ENCODE measurements around the gene CWF19L1. TPM values are rescaled to one million over a fixed set of nuclear protein-coding genes. Genes with fewer than 3 reads are reported as not detected.
"Not testable (repeated sequence)": the region's sequence is repeated elsewhere in the genome, so short reads cannot be mapped to it uniquely, and the experiment has no call there.

CWF19L1 gene
- polyA plus RNA-seq (2013, experiment 1 of 2; ENCODE audit: insufficient read length), result 18.6 TPM
- polyA plus RNA-seq (2013, experiment 2 of 2; ENCODE audit: insufficient read length), result 20.7 TPM

DNA sequence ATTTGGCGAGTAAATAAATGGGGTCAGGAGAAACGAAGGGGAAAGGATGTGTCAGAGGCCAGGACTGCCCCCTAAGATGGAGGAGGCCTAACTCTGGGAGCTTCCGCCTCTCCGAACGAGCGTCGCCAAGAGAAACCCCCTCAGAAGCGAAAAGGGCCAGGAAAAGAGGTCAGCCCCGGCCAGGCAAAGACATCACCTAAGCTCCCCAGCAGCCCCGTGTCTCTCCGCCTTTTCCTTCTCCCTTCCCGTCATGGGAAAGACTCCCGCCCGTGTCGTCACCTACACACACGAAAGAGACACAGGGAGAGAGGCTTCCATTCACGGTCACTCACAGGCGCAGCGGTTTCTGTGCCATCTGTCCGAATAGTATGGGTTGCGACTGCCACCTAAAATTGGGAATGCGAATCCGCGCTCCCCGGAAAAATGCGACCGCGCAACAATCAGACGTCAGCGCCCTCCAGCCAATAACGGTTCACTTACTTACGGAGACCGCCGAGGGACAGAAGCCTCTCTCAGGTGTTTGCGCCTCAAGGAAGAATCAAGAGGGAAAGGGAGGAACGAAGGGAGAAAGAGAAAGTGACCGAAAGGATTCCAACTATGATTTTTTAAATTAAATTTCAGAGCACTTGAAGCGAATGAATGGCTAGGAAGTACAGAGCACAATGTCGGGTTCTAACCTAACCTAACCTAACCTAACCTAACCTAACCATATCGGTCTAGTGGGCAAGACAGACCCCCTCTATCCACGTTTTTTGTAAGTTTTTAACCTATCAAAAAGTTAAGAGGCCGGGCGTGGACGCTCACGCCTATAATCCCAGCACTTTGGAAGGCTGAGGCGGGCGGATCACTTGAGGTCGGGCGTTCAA lies at the start of gene CWF19L1:
CWF19L1 (minus strand) TSS at position 400 of the 866 bp plus-strand sequence; CDS start at position 355, 45 bp downstream.
- DNase-seq, result peak; percentile 88

DNA sequence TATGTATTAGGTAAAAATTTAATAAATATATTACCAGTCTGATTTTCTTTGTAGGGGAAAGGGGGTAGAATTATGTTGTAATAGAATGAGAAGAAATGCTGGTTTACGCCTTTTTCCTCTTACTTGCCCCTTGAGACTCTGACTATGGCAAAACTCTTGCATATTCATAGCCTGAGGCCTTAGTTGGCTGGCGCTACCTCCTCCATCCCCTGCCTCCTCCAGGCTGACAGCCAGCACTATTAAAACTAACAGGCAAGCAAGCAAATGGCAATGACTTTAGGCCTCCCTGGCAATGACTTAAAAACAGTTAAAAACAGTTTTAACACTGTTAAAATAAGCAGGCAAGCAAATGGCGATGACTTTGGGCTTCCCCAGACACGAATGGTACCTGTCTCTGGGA lies 48.2 kb upstream of the CWF19L1 start:
- no peak for DNase-seq

DNA sequence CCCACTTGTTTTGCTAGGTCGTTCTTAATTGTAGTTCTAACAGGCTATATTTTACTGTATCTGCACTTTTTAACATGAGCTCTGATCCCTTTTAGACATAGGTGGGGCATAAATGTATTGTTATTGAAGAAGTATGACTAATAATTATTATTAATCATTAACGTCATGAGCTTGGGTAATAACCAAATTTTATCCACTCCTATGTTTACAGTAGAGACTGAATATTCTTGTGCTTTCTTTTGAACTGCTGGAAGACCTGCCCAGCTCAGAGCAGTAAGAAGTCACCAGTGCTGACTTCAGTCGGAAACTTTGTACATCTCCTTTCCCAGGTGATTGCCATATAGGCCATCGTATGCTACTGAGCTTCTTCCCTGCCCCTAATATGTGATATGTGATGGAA lies 43.9 kb upstream of the CWF19L1 start:
- DNase-seq, result no peak

DNA sequence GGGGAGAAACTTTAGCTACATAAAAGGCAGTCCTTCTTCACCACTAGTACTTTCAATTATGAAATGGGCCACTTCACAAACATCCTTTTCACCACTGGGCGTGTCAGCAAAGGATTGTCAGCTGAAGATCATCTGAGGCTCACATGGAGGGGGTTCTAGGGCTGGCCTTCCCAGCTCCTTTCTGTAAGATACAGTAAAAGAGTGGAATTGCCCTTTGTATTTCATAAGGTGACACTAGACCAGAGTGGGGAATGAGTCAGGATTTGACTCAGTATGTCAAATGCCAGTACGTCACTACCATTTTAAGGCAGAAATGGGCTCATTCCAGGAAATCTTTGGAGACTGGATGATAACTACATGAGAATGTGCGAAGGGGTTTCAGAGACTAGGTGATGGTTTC lies 40.2 kb upstream of the CWF19L1 start:
- peak; percentile 18 for DNase-seq

DNA sequence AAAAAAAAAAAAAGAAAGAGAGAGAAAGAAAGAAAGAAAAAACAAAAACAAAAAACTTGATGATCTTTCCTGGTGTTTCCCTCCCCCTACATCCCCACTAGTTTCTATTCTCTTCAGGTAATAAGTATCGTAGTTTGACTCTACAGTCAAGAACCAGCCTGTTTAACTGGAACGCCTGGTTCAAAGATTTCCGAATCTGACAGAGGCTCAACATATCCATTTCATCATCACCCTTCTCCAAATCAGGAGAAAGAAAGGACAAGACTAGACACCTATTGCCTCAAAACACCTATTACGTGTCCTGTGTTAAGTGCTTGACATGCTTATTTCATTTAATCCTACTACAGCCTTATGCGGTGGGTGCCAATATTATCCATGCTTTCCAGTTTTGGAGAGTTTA lies 39.4 kb upstream of the CWF19L1 start:
- no peak for DNase-seq

DNA sequence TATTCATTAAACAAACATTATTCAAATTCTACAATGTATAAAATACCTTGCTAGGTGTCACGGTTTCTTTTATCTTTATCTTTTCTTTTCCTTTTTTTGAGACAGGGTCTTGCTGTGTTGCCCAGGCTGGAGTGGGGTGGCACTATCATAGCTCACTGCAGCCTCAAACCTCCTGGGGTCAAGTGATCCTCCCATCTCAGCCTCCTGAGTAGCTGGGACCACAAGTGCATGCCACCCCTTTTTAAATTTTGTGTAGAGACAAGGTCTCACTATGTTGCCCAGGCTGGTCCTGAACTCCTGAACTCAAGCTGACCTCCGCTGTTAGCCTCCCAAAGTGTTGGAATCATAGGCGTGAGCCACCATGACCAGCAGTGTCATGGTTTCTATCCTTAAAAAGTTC lies 37.0 kb upstream of the CWF19L1 start:
- DNase-seq, result no peak

DNA sequence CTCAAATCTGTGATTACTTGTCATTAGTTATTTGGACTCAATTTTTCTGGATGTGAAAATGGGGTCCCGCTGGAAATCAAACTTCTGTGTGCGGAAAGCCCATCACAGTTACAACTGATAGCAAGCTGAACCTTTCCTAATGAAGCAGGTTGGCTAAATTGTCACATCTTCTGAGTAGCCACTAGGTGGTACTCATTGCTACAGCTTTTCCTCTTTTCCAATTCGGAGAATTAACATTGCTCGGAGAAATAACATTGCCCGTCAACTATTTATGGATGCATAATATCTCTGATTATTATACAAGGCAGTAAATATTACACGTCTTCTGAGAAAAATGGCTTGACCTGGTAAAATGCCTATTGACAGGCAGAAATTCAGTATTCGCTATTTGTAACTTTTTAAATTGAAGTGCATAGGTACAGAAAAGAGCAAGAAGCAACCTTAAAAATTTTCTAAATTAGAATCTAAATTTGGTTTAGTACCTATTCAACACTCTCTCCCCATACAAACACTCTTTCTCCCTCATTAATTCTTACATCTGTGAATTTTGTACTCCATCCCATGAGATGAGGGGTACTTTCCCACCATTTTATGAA lies 36.4 kb upstream of the CWF19L1 start:
- peak; percentile 13 for DNase-seq

DNA sequence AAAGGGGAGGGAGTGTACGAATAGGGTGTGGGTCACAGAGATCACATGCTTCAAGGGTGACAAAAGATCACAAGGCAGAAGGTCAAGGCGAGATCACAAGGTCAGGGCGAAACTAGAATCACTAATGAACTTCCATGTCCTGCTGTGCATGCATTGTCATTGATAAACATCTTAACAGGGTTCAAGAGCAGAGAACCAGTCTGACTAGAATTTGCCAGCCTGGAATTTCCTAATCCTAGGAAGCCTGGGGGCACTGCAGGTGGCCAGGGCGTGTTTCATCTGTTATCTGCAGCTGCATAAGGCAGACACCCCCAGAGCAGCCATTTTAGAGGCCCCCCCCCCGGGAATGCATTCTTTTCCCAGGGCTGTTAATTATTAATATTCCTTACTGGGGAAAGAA lies 33.7 kb upstream of the CWF19L1 start:
- DNase-seq, result not testable (repeated sequence)

DNA sequence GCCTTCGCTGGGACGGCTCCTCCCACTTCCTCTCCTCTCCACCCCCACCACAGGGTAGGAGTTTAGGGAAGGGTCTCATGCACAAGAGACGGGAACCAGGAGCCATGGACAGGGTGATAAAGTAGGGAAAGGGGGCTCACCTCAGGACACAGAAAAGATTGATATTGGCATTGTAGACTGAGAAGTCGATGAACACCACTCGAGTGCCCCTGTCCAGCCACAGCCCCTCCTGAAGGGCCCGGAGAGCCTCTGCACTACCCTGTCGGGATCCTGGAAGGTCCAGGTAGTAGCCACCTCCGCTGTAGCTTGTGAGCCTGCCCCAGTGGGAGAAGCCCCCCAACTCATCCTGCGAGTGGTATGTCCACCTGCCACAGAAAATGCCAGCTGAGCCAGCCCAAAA lies 29.8 kb upstream of the CWF19L1 start:
- DNase-seq, result no peak

DNA sequence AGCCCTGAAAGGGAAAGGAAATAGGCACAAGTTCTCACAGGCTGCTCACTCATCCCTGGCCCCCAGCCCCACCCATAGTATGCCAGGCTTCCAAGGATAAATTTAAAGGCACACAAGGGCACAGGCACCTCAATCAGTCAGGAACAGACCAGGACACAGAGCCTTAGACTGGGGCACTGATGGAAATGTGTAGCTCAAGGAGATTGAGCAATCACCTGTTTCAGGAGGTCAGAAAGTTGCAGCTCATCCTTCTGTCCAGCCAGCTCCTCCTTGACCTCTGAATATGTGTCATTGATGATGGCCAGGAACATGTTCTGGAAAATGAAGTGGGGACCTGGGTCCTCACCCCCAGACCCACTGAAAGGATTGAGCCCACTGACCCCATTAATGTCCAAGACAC lies 25.6 kb upstream of the CWF19L1 start:
- DNase-seq, result no peak

DNA sequence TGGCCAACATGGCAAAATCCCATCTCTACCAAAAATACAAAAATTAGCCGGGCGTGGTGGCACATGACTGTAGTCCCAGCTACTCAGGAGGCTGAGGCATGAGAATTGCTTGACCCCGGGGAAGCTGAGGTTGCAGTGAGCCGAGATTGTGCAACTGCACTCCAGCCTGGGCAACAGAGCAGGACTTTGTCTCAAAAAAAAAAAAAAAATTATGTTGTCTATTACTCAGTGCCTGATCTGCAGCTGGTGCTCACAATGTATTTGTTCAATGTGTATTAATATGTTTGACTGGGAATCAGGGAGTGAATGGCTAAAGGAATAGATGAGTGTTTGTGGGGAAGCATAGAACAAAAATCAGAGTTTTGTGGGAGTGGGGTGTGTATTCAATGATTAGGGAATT lies 24.9 kb upstream of the CWF19L1 start:
- not testable (repeated sequence) for DNase-seq

DNA sequence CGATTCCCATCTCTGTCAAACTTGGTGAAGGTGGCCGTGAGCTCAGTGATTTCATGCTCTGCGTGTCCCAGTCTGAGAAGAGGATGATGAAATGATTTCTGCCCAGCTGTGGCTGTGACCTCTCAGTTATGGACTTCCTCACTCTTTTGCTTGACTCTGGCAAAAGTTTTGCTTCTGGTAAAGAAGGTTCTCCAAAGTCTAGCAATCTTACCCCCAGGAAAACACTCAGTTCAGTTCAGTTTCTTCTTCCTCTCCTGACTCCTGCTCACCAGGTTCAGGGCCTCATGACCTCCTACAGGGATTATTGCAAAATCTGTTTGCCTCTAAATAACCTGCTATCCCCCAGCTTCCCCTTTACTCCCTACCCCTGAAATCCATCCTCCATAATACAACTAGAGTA lies 23.9 kb upstream of the CWF19L1 start:
- DNase-seq, result no peak

DNA sequence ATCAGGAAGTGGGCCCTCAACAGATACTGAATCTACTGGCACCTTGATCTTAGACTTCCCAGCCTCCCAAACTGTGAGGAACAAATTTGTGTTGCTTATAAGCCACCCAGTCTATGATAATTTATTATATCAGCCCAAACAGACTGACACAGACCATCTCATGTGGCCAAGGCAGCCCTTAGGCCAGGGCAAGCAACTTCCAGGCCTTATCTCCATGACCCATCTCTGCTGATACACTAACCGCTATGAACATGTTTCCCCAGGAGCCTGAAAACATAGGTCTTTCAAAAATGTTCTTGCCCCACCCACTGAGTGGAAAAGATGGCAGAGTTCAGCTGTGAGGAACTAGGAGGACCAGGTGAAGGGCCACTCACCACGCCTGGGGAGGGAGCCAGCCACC lies 22.2 kb upstream of the CWF19L1 start:
- DNase-seq, result no peak

DNA sequence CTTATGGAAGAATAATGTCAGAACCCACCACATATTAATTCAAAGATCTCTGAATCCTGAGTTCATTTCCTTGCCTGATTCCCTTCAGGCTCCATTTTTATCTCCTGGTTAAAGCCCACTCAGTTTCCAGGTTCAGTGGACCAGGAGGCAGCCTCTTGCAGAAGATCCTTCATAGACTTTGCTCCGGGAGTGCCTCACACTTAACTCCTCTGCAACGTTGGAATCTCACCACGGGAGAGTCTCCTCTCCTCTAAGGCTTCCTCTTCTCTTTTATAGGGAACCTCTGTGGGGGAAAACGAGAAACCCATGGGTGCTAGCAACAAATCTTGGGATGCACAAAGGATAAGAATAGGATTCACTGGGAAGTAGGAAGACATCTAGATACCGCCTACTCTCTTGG lies 20.8 kb upstream of the CWF19L1 start:
- no peak for DNase-seq

DNA sequence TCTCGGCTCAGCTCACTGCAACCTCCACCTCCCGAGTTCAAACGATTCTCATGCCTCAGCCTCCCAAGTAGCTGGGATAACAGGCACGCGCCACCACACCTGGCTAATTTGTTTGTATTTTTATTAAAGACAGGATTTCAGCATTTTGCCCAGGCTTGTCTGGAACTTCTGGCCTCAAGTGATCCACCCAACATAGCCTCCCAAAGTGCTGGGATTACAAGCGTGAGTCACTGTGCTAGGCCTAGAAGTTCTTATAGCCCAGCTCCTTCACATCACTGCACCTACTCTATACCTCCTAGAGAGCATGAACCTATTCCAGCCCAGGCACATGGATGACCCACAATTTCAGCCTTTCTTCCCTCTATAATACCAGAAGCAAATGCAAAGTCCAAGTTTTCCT lies 20.3 kb upstream of the CWF19L1 start:
- no peak for DNase-seq

DNA sequence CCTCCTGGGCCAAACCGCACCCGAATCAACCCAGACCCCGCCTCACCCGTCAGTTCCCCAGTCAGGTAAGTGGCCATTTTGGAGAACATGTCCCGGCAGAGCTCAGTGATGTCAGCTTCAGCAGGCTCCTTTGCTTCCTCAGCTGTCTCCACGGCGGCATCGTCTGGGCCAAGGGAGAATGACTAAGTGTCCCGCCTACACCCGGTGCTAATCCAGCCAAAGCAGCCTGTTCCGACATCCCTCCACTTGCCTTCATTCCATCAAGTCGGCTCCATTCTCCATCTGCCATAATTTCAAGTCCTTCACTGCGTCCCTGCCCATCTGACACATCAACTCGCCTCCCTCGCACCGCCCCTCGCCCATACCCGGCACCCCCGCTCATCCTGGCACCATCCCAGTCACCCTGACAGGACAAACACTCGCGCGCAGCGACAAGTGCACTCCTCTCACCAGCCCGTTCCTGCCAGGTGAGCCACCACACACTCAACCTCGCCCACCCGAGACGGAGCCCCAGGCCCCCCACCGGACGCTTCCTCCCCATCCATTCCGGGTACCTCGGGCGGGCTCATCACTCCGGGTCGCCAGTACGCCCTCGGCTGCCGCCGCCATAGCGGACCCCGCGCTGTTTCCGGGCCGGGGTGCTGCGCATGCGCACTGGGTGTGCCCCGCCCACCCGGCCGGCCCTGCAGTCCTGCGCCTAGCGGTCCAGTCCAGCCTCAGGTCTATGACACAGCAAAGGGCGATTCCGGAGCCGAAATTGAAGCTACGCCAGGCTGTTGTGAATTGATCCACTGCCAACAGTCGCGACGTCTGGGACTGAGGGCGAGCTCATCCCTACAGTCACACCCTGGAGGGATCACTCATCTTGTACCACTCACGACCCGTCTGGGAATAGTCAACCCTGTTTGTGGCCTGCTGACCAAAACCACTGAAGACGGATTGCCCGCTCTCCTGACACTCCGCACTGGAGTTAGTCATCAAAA lies 18.9 kb upstream of the CWF19L1 start, which contains the start of gene BLOC1S2:
BLOC1S2 (minus strand) TSS at position 630 of the 983 bp plus-strand sequence; CDS start at position 609, 21 bp downstream.
- DNase-seq, result peak; percentile 87

DNA sequence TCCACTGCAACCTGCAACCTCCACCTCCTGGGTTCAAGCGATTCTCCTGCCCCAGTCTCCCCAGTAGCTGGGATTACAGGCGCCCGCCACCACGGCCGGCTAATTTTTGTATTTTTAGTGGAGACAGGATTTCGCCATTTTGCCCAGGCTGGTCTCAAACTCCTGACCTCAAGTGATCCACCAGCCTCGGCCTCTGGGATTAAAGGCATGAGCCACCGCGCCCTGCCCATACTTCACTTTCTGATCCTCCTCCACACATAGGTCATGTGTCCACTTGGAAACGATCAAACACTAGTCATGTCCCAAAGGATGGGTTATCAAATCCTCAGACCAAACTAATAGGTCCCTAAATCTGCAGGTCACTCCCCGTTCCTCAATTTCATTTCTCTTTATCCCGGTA lies 17.9 kb upstream of the CWF19L1 start:
- DNase-seq, result not testable (repeated sequence)

DNA sequence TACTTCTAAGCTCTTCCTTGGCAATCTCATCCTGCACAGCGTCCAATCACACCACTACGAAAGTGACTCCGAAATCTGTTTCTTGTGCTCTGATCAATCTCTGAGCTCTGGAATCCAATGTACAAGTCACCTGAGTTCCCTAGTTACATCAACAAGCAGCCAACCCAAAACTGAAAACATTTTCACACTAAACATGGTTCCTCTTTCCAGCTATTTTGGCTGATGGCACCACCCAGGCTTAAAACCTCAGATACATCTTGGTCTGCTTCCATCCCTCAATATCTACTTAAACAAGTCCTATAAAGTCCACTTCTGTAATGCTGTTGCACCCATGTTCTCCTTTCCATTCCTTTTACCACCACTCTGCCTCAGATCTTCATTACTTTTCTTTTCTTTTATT lies 15.5 kb upstream of the CWF19L1 start:
- no peak for DNase-seq

DNA sequence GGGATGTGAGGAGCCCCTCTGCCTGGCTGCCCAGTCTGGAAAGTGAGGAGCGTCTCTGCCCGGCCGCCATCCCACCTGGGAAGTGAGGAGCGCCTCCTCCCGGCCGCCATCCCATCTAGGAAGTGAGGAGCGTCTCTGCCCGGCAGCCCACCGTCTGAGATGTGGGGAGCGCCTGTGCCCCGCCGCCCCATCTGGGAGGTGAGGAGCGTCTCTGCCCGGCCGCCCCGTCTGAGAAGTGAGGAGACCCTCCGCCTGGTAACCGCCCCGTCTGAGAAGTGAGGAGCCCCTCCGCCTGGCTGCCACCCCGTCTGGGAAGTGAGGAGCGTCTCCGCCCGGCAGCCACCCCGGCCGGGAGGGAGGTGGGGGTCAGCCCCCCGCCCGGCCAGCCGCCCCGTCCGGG lies 9.5 kb upstream of the CWF19L1 start:
- not testable (repeated sequence) for DNase-seq

DNA sequence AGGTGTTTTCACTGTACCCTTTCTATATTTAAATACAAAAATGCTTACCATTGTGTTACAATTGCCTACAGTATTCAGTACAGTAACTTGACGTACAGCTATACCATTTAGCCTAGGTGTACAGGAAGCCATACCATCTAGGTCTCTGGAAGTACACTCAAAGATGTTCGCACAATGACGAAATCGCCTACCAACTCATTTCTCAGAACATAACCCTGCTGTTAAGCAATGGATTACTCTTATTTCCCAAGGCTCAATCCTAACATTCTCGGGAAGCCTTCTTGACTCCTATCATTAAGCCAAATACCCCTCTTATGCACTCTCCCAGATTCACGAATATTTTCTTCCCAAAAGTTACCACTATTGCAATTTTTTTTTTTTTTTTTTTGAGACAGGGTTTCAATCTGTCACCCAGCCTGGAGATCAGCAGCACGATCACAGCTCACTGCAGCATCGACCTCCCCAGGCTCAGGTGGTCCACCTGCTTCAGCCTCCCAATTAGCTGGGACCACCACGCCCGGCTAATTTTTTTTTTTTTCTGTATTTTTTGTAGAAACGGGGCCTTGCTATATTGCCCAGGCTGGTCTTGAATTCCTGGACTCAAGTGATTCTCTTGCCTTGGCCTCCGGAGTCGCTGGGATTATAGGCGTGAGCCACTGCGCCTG lies 1.5 kb downstream of the CWF19L1 start:
- DNase-seq, result no peak

DNA sequence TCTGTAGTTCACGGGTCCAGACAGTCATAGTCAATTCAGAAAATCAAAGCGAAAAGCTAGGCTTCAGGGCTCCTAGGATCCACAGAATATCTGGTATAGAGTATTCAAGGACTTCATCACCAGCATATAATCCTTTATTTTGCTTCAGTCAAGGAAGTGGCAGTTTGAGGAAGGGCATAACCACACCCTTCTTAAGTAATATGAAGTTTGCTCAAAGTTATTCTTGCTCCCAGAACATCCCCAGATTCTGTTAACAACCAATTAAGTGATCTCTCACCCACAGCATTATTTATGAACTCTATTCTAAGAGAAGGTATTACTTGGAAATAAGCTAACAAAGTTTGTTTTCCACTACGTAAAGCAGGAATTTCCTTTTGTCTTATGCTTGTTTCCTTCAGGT lies 13.2 kb downstream of the CWF19L1 start:
- no peak for DNase-seq

DNA sequence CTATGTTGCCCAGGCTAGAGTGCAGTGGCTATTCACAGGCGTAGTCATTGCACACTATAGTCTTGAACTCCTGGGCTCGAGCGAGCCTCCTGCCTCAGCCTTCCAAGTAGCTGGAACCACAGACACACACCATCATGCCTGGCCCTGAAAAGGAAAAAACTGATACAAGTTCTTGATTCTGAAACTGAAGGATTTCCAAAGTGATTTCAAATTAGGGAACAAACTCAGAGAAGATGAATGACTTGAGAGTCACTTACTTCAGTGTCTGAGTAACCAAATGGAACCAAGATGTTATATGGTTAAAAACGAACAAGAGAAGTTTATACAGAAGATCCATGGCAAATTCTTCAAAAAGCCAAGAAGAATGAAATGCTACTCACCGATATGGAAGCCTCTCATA lies 14.4 kb downstream of the CWF19L1 start:
- no peak for DNase-seq

All from fibroblast of skin of abdomen (primary cell).